PFSK-1 (cell line): ENCODE data around the gene GCM1.

ENCODE experiments used
- POLR2AphosphoS5 ChIP-seq: IDR thresholded peaks from 2 replicates; pipeline ENCODE4 v1.6.1; 2012; ENCODE audit warnings: low read depth, mild to moderate bottlenecking, control low read depth, low read length, moderate library complexity
- TAF1 ChIP-seq: IDR thresholded peaks from 2 replicates; pipeline ENCODE4 v1.6.1; 2012; ENCODE audit warnings: low read length, control low read depth, borderline replicate concordance; ENCODE audit not compliant: insufficient read depth

GRCh38 chr6:53168516-53169267 lies 20.1 kb upstream of the GCM1 start:
- TF ChIP-seq POLR2AphosphoS5 (no peak), TAF1 (no peak)
